ENCODE results near the gene ZNF646.
"Not testable (repeated sequence)": the region's sequence is repeated elsewhere in the genome, so short reads cannot be mapped to it uniquely, and the experiment has no call there.

ZNF646 gene

DNA sequence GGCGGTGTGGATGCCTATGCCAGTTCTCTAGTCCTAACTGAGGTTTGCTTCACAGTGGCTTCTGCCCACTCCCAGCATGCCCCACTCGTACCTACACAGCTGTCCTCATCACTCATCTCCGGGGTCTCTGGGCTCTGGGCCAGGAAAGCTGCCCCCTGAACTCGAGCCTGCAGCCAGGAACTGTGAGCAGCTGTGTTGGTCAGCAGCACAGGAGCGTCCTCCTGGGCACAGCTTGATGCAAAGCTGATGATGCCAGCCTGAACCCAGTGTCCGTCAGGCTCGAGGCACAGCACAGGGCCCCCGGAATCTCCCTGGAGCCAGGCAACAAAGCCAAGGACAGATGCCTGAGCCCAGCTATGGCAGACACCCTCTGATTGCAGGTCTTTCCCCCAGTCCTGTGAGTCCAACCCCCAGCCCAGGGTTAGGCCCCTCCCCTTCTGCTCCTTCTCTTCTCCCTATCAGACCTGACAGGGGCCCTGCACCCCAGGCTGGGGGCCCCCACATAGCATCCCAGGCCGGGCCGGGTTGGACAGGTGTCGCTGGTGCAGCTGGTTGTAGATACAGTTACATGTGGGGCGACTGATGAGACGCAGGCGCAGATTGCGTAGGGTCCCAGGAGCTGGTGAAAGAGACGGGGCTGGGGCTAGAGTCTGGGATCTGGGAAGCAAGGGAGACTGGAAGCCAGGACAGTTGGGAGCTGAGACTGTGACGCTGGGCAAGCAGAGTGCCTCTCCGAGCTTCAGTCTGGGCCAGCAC lies 11.8 kb downstream of the ZNF646 start:
- no peak for DNase-seq

DNA sequence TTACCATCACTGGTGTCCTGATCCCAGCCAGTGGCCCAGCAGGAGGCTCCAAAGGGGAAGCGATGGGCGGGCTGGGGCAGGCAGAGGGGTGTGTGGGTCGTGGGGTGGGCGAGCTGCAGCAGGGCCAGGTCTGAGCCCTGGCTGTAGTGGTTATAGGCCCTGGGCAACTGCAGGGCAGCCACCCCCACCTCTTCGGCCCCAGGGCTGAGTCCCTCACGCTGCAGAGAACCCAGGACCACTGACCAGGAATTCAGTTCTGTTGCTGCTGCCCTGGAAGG lies 12.3 kb downstream of the ZNF646 start:
- no peak for DNase-seq

DNA sequence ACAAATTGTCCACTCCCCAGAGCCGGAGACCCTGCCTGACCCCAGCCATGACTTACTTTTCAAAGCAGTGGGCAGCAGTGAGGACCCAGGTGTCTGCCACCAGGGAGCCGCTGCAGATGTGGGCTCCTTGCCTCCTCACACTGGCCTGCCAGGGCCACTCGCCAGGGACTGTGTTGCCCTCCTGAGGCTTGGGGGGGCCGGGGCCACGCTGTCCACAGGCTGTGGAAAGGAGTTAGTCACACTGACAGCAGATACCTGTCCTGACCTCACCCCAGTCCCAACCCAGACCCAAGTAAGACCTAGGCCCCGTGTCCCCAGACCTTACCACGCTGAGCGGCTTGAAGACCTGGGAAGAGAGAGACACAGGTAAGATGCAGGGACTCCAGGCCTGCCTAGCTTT lies 13.3 kb downstream of the ZNF646 start:
- DNase-seq, result no peak

DNA sequence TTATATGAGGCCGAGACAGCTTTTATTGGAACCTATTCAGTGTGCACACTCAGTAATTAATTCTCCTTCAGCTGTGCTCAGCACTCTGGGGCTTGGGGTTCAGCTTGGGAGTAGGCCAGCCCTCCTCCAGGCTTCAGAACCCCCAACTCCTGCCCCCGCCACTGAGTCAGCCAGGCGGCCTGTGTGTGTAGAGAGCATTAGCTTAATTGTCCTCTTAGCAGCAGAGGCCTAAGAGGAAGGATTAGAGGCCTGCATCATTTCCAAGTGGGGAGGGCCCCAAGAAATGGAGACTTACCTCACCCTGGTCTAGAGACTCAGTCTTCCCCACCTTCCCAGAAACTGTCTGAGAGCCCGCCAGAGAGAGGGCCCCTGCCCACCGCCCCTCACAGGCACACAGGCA lies 13.7 kb downstream of the ZNF646 start:
- no peak for DNase-seq

DNA sequence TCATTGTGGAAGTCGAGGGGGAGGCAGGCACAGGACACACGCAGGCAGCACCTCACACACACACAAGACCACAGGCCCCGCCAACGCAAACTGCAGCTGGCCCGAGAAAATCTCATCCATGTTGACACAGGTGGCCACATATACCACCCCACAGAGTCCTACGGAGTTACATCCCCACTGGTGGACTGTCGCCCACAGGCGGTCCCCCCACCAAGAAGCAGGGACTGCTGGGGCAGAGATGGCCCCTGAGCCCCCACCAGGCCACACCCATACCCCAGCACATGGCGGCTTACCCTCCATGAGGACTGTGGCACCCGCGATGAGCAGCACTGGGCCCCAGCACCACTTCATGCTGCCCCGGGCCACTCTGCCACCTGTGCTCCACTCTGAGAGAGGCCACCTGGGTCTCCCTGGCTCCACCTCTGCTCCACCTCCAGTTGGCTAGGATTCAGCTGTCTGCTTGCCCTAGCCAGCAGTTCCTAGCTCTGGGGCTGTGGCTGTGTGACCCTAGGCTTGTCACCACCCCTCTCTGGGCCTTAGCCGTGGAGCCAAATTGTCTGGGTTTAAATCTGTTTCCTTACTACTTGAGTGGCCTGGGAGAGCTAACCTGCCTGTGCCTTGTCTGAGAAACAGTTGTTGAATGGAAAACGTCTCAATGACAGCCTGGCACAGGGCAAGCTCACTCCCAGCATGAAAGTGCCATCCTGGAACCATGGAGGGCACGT lies 14.4 kb downstream of the ZNF646 start, which contains the start of gene PRSS53:
TSS of gene PRSS53 (minus strand) at position 485 of the 725 bp plus-strand sequence. CDS start at position 351, 134 bp downstream.
- DNase-seq, result no peak

DNA sequence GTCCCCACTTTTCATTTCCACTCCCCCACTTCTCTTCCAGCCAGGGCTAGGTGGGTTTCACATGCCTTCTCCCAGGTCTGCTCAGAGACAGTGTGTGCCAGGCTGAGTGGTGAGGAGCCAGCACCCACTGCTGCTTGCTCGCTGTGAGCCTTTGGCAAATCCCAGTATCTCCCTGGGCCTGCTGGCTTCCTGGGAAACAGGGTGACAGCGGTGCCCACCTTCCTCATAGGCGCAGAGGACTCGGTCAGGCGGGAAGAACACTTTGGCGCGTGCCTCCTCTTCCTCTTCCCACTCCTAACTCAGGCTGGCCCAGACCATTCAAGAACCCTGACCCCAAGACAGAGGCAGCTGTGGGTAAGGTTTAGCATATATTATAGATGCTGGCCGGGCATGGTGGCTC lies 15.0 kb downstream of the ZNF646 start:
- DNase-seq, result no peak

DNA sequence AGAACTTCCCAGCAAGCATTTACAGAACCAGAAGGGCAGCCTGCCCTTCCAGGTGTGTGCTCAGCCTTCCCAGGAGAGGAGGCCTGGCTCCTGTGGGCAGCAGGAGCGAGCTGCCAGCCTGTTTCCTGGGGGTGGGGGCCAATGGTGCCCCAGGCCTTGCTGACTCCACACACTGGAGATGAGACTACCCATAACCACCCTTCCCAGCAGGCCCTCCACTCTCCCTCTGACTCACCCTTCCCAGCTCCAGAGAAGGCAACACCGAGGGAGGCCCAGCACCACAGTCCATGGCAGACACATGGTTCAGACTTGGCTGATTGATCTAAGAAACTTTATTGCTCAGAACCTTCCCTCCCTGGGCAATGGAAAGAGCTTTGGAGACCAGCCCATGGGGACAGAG lies 16.3 kb downstream of the ZNF646 start:
- no peak for DNase-seq

DNA sequence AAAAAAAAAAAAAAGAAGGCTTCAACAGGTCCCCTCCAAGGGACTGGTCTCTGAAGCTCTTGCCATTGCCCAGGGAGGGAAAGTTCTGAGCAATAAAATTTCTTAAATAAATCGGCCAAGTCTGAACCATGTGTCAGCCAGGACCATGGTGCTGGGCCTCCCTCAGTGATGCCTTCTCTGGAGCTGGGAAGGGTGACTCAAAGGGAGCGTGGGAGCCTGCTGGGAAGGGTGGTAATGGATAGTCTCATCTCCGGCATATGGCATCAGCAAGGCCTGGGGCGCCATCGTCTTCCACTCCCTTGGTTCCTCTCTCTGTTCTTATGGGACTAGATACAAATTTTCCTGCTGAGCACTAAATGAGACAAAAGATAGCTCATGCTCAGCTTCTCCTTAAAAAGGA lies 18.1 kb downstream of the ZNF646 start:
- no peak for DNase-seq

DNA sequence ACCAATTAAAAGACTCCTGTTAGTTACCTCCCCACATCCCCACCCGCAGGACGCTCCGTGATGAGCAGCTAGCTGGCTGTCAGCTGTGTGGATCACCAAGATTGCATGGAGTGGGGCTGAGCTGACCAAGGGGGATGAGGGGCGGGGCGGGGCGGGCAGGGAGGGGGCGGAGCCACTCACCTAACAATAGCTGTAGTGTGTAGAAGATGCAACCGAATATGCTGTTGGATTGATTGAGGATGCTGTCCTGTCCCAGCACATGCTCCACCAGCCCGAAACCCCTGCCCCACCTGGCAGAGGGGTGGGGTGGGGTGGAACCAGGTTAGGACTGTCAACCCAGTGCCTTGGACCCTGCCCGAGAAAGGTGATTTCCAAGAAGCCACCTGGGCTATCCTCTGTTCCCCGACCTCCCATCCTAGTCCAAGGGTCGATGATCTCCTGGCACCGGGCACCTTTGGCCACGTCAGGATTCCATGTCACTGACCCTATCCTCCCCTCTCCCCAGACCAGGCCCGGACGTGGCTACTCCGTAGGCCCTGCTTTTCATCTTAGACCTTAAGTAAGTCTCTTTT lies 19.0 kb downstream of the ZNF646 start:
- DNase-seq, result no peak

DNA sequence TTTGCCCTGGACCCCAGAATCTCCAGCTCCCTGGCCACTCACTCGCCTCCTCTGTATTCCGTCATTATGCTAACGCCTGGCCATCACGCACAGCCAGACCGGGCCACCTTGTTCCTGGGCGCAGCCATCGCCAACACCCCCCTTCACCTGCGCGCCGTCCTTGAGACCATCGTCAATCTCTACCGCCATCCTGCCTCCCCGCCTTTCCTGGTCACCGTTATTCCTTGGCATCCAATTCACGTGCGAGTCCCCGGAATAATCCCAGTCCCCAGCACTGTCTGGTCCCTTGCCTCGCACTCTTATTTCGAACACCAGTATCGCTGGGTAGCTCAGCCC lies 19.8 kb downstream of the ZNF646 start:
- no peak for DNase-seq

DNA sequence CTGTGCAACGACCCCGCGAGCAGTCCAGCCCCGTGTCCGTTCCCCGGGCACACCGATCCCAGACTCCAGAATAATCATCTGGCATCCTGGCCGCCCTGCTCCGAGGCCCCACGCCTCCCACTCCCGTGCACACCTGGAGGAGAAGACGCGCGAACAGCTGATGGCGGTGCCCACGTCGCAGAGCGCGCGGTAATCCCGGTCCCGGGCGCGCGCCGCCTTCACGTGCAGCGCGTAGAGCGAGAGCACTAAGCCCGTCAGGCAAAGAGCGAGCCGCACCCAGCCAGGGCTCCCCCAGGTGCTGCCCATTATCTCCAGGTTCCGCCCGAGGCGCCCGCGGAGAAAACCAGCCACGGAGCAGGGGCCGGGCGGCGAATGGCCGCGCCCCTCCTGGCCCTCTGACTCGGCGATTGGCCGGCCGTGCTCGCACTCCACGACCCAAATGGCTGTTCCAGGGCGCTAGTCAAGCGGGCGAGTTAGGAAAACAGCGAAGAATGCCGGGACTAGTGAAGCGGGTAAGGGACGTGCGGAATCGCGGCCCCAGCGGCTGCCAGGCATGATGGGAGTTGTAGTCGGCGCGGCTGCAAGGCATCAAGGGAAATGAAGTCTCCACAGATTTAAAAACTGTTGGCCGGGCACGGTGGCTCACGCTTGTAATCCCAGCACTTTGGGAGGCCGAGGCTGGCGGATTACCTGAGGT lies 20.4 kb downstream of the ZNF646 start, which contains the start of gene VKORC1:
TSS of gene VKORC1 (minus strand) at position 374 of the 697 bp plus-strand sequence. CDS start at position 306, 68 bp downstream.
- peak; percentile 94 for DNase-seq

DNA sequence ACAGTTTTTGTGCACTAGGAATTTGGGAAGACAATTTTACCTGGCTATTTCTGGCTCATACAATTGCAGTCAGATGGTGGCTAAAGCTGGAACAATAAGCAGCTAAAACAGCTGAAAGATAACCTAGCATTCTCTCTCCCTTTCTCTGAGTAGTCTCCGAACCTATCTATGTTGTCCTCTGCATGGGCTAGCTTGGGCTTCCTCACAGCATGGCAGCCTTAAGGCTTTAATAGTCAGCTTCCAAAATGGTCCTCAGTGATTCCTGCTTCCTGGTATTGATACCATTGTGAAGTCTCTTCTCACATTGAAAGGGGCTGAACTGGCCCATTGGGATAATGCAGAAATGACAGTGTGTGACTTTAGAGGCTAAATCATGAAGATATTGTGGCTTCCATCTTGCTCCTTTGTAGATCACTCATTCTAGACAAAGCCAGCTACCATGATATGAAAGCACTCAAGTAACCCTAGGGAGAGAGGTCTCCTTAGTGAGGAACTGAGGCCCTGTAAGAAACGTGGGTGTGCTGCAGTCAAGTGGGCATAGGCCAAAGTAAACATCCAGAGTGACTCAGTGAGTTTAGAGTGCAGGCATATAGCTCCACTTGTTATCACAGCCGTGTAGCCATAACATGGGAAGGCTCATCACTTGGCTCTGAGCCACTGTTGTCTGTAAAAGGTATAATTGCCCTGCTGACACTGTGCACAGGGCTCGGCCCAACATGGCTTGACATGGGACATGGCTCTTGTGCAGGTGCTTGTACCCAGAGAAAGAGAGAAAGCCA lies 25.8 kb downstream of the ZNF646 start:
- no peak for DNase-seq

DNA sequence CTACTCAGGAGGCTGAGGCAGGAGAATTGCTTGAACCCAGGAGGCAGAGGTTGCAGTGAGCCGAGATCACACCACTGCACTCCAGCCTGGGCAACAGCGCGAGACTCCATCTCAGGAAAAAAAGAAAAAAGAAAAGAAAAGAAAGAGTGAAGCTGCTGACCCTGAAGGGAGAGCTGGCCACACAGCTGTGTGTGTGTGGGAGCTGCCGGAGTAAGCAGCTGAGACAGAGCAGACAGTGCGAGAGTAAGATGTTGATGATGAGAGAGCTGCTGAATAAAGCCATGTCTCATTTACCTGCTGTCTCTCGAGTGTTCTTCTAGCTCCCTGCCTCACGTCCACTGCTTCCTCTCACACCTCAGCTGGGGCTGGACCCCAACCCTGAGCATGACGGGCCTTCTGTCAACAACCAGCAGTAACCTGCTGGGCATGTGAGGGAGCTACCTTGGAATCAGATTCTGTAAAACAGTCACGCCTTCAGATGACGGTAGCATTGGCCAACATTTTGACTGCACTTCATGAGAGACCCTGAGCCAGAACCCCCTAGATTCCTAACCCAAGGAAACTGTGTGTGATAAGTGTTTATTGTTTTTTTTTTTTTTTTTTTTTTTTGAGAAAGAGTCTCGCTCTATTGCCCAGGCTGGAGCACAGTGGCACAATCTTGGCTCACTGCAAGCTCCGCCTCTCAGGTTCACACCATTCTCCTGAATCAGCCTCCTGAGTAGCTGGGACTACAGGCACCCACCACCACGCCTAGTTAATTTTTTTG lies 26.8 kb downstream of the ZNF646 start:
- not testable (repeated sequence) for DNase-seq

DNA sequence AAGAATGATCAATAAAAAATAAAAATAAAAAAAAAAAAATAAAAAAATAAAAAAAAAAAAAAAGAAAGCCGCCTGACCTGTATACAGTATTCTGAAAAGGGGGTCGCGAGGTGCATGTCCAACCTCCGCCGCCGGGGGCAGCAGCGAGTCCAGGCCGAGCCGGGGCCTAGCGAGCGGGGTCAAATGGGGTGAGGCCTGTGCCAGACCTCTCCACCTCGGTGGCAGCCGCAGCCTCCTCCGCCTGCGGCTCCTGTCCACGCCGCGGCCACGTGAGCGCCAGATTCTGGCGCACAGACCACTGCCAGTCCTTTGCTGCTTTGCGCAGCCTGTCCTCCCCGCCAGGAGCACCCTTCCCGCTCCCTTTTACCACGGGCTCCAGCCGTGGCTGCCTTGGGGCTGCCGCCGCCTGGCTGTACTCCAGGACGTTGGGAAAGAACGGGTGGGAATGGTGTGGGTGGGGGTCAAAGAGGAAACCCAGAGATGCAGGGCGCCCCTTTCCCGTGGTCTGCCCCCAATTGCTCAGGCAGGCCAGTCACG lies 31.5 kb downstream of the ZNF646 start:
- peak; percentile 18 for DNase-seq

DNA sequence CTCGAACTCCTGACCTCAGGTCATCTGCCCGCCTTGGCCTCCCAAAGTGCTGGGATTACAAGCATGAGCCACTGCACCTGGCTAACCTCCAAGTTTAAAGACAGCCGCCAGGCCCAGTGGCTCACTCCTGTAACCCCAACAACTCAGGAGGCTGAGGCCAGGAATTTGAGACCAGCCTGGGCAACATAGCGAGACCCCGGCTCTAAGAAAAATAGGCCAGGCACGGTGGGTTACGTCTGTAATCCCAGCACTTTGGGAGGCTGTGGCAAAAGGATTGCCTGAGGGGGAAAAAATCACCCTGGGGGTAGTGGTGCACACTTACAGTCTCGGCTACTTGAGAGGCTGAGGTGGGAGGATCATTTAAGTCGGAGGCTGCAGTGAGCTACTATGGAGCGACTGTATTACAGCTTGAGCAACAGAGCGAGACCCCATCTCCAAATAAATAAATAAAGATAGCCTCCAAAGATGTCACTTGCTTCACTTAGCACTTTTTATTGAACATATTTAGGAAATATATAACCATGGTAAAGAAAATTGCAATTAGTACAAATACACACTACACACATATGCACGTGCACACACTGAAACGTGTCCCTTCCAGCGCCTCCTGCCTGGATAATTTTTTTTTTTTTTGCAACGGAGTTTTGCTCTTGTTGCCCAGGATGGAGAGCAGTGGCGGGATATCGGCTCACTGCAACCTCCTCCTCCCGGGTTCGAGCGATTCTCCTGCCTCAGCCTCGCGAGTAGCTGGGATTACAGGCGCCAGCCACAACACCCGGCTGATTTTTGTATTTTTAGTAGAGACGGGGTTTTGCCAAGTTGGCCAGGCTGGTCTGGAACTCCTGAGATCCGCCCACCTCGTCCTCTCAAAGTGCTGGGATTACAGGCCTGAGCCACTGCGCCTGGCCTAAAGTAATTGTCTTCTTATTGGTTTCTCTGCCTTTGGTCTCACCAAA lies 32.6 kb downstream of the ZNF646 start:
- DNase-seq, result no peak

DNA sequence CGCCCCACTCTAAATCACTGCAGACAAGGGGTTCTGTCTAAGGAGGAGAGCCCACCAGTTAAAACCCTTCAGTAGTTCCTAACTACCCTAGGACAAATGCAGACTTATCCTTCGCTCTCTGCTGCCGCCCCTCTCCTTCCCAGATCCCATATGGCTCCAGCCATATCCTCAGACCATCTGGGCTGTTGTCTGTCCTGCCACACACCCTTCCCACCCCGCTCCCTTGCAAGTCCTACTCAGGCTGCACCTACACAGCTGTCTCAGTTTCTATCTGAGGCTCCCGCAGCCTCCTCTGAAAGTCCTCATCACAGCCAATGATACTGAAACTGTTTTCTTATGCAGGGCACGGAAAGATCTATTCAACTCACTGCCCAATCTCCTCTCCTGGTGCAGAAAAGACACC lies 33.2 kb downstream of the ZNF646 start:
- no peak for DNase-seq

DNA sequence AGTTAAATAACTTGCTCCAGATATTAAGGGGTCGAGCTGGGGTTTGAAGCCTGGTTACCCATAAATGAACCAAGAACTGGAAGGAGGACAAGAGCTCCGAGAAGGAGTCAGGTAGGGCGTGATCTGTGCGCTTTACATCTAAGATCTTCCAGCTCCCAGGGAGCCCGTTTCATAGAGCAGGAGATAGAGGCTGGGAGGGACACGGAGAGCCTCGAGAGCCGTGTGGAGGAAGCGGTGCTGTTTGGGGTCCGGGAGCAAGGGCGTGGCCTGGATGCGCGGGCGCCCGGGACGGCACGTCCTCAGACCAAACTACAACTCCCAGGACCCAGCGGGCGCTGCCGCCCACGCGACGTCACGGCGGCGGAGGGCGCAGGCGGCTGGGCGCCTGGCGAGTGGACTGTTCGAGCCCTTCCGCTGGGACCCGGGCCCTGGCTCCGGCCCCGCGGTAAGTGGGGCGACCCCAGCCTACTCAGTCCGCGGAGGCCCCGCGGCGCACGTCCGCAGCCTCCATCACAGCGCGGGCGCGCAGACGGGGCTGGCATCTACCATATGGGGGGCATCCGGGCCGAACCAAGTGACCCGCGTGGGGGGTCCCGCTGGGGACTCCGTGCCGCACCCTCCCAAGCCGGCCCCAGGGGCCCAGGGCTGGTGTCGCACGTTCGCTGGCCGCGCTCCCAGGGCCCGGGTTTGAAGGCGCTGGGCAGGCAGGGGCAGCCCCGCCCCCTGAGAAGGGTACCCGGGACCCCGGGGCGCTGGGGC lies 34.0 kb downstream of the ZNF646 start, which contains the start of gene BCKDK:
TSS of gene BCKDK (plus strand) at position 352 of the 759 bp plus-strand sequence. CDS start 838 bp downstream, outside the sequence.
- DNase-seq, result peak; percentile 55

DNA sequence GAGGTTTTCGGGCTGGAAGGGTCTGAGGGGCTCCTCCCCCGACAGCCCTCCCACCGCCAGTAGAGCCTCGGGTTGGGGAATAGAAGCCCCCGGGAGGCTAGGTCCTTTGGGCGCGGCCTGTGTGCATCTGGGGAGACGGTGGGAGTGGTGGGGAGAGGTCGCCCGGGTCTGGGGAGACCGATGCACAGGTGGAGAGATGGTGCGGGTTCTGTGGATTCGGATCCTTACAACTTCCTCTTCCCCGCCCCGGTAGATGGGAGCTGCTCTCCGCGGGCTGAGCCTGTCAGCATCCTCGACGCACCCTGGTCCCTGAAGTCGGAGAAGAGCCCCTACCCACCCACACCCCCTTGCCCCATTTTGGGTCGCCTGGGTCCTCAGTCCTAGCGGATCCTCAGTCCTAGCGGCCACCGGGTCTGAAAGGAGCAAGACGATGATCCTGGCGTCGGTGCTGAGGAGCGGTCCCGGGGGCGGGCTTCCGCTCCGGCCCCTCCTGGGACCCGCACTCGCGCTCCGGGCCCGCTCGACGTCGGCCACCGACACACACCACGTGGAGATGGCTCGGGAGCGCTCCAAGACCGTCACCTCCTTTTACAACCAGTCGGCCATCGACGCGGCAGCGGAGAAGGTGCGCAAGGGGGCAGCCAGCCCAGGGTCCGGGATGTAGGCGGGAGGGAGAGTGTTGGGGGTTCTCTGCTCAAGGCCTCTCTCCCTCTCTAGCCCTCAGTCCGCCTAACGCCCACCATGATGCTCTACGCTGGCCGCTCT lies 34.8 kb downstream of the ZNF646 start:
- no peak for DNase-seq

DNA sequence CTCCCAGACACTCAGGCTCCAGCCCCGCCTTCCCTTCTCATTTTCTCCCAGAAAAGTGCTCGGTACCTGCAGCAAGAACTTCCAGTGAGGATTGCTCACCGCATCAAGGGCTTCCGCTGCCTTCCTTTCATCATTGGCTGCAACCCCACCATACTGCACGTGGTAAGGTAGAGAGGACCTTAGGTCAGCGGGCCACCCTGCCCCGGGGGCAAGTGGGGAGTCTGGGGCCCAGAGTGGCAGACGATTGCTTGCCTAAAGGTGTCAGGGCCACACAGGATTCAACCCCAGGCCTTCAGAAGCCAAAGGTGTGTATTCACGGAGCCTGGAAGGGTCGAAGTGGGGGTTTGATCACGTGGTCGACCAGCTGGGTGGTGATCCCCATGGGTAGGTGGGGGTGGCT lies 35.4 kb downstream of the ZNF646 start:
- no peak for DNase-seq
